Right lobe of liver (tissue), 4 donors: ENCODE data around the gene NID2.

Source experiments
- POLR2A ChIP-seq: fragments of 450-650 bp; IDR thresholded peaks from one replicate; pipeline ENCODE4 v1.6.1; 2017; ENCODE audit warnings: antibody characterized with exemption, mild to moderate bottlenecking
- TF ChIP-seq, protein P1 (sequence below), 4 donors: fragments of 200-600 bp in 3 of 4; fragments of 450-650 bp in 1 of 4; IDR thresholded peaks; one replicate each; pipeline versions ENCODE4 v1.5.1 to v1.8.0; 2016 to 2022; ENCODE audit warnings: antibody characterized with exemption in 4 of 4, mild to moderate bottlenecking in 2 of 4
- donor health status: DM: no; HTN: no; CAD: no.
- donor health status: DM: no; HTN: no; CAD: no.
- donor health status: DM: no; HTN: yes; CAD: no.

DNA sequence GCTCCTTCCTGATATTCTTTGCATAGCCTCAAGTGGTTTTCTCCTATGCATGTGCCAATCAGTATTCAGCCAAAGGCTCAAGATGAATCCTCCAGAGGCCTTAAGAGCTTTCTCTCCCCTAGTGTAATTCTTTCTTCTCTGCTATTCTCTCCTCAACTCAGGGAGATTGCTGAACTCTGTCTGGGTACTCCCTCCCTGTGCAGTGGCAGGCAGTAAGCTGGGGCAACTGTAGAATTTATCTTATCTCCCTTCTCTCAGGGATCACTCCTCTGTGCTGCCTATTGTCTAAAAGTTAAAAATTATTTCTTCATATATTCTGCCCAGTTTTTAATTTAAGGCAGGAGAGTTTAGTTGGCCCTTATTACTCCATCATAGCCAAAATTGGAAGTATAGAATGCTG, 108.0 kb downstream of the NID2 start:
- TF ChIP-seq, protein P1, sequence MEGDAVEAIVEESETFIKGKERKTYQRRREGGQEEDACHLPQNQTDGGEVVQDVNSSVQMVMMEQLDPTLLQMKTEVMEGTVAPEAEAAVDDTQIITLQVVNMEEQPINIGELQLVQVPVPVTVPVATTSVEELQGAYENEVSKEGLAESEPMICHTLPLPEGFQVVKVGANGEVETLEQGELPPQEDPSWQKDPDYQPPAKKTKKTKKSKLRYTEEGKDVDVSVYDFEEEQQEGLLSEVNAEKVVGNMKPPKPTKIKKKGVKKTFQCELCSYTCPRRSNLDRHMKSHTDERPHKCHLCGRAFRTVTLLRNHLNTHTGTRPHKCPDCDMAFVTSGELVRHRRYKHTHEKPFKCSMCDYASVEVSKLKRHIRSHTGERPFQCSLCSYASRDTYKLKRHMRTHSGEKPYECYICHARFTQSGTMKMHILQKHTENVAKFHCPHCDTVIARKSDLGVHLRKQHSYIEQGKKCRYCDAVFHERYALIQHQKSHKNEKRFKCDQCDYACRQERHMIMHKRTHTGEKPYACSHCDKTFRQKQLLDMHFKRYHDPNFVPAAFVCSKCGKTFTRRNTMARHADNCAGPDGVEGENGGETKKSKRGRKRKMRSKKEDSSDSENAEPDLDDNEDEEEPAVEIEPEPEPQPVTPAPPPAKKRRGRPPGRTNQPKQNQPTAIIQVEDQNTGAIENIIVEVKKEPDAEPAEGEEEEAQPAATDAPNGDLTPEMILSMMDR (IDR thresholded peaks at IDR 0.05), result no peak
- TF ChIP-seq POLR2A, result no peak
